HepG2 (cell line): ENCODE data around the gene CYP19A1.

Source experiments
- ATF2 ChIP-seq: sonication (generic); formaldehyde crosslinking; IDR thresholded peaks from 2 replicates; pipeline ENCODE4 v1.4.0; 2020; ENCODE audit warnings: missing genetic modification reagents
- GABPA ChIP-seq, 2 experiments: IDR thresholded peaks; 2 replicates each; pipeline ENCODE4 v1.6.1; 2011 to 2016; ENCODE audit warnings: low read depth in 2 of 2, low read length in 1 of 2, missing biosample characterization in 1 of 2, missing genetic modification characterization in 1 of 2
- IKZF1 ChIP-seq: fragments of 450-650 bp; IDR thresholded peaks from 2 replicates; pipeline ENCODE4 v1.7.1; 2016
- MAFF ChIP-seq: IDR thresholded peaks from 2 replicates; pipeline ENCODE4 v1.6.1; 2011; ENCODE audit warnings: low read depth, low read length, improper control_type of control experiment
- MED13 ChIP-seq: sonication (generic); formaldehyde crosslinking; IDR thresholded peaks from 2 replicates; pipeline ENCODE4 v1.5.0; 2020; ENCODE audit warnings: missing genetic modification reagents
- NR2F1 ChIP-seq, 2 experiments: fragments of 450-650 bp in 1 of 2; formaldehyde crosslinking in 1 of 2; IDR thresholded peaks; 2 replicates each; pipeline versions ENCODE4 v1.5.0 to v1.6.1; 2016 to 2020; ENCODE audit warnings: mild to moderate bottlenecking in 1 of 2, missing compliant biosample characterization in 1 of 2, missing genetic modification reagents in 1 of 2, moderate library complexity in 1 of 2
- TCF7L2 ChIP-seq: IDR thresholded peaks from 2 replicates; pipeline ENCODE4 v1.6.1; 2011; ENCODE audit warnings: mild to moderate bottlenecking, low read depth, low read length, moderate library complexity
- ZNF263 ChIP-seq: sonication (generic); formaldehyde crosslinking; IDR thresholded peaks from 2 replicates; pipeline ENCODE4 v1.4.0; 2020; ENCODE audit warnings: missing genetic modification reagents
- TF ChIP-seq, protein P1 (sequence below): sonication (generic); formaldehyde crosslinking; IDR thresholded peaks from 2 replicates; pipeline ENCODE4 v1.9.0; 2021; ENCODE audit warnings: missing genetic modification reagents, borderline replicate concordance

GRCh38 chr15:51321316-51321715 lies 17.1 kb downstream of the CYP19A1 start:
- TF ChIP-seq, protein P1, sequence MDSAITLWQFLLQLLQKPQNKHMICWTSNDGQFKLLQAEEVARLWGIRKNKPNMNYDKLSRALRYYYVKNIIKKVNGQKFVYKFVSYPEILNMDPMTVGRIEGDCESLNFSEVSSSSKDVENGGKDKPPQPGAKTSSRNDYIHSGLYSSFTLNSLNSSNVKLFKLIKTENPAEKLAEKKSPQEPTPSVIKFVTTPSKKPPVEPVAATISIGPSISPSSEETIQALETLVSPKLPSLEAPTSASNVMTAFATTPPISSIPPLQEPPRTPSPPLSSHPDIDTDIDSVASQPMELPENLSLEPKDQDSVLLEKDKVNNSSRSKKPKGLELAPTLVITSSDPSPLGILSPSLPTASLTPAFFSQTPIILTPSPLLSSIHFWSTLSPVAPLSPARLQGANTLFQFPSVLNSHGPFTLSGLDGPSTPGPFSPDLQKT (CRISPR knock-in tag) = no peak
- TF ChIP-seq MED13 (CRISPR knock-in tag) (no peak), NR2F1 (CRISPR knock-in tag; IDR thresholded peaks at IDR 0.05) (no peak), ATF2 (CRISPR knock-in tag) (no peak), ZNF263 (no peak), GABPA (IDR thresholded peaks at IDR 0.05; ENCODE audit: low read depth, low read length) (no peak), GABPA (CRISPR knock-in tag; IDR thresholded peaks at IDR 0.05; ENCODE audit: low read depth) (no peak), MAFF (no peak), IKZF1 (no peak), TCF7L2 (no peak)
